Pancreas (tissue), 10 donors: ENCODE measurements around the gene ZNF691. TPM values are rescaled to one million over a fixed set of nuclear protein-coding genes. Genes with fewer than 3 reads are reported as not detected.

Experiments
- ATAC-seq, 4 donors: fragments of 200-7000 bp; cut with Tn5 transposase; one replicate each; pipeline versions ENCODE4 v1.8.0 to v1.9.1; 2020; ENCODE audit warnings: mild to moderate bottlenecking in 4 of 4, moderate library complexity in 4 of 4
- DNase-seq, 6 donors: peaks; one replicate each; pipeline ENCODE4 v3.0.0-alpha.2; 2020
- FAIRE-seq: peaks from 2 replicates; lab custom pipeline; 2012; peaks lifted over from hg19 to GRCh38; lab: Jason Lieb, UNC
- H3K27ac ChIP-seq, 4 donors: fragments of 200-600 bp; sonication (generic); 1 replicate in 3 of 4; 2 replicates in 1 of 4; pipeline versions ENCODE4 v1.5.0 to v1.8.0; 2020
- H3K27me3 ChIP-seq, 4 donors: fragments of 200-600 bp; one replicate each; pipeline ENCODE4 v1.8.0; 2021
- H3K36me3 ChIP-seq, 3 donors: fragments of 200-600 bp; sonication (generic) in 1 of 3; one replicate each; pipeline versions ENCODE4 v1.5.0 to v1.8.0; 2020 to 2021
- H3K4me1 ChIP-seq, 3 donors: fragments of 200-600 bp; one replicate each; pipeline ENCODE4 v1.8.0; 2021
- H3K4me3 ChIP-seq, 4 donors: fragments of 200-600 bp; sonication (generic) in 2 of 4; one replicate each; pipeline versions ENCODE4 v1.5.0 to v1.8.0; 2020 to 2021
- H3K9me3 ChIP-seq, 4 donors: fragments of 200-600 bp; one replicate each; pipeline ENCODE4 v1.8.0; 2021
- WGBS, 2 donors: extraction: QIAGEN DNeasy Blood & Tissue Kit; methylation state at CpG; one replicate each; pipeline ENCODE4 v1.1.7; 2013; 5-methylcytosine and 5-hydroxymethylcytosine counted together
- intact Hi-C, 3 donors: fragments of 100-400 bp; cut with DNase I; formaldehyde crosslinking; loops; one replicate each; pipeline versions ENCODE4 v1.11.1 to v1.14.2; 2022
- polyA plus RNA-seq, 2 donors: library from polyadenylated mRNA; stranded (reverse); fragments of 200-250 nt; gene quantifications; one replicate each; pipeline ENCODE4 v1.2.3, GENCODE V29; 2013
- total RNA-seq, 6 donors: library from RNA; stranded (reverse); fragmentation: NEBNext Ultra II Directional in 4 of 6; extraction: Animal tissue kit (Norgen Biotek cat#: 25700) in 4 of 6; gene quantifications; one replicate each; pipeline versions ENCODE4 v1.2.1 to v1.2.4, GENCODE V29; 2021 to 2023
- TF ChIP-seq, protein P1 (sequence below), 4 donors: fragments of 200-600 bp; sonication (generic) in 3 of 4; IDR thresholded peaks; one replicate each; pipeline versions ENCODE4 v1.5.0 to v1.8.0; 2021; ENCODE audit warnings: antibody characterized with exemption in 4 of 4
- donor health status: healthy with polysubstance abuse.
- donor health status: DM: no; HTN: no; CAD: no; lungs with moderate emphysema.
- donor health status: DM: no; HTN: no; CAD: no.
- donor health status: control.
- donor health status: control.
- donor health status: Bipolar disorder and iron deficiency.
- donor health status: DM: yes; HTN: yes; CAD: no.
- donor health status: DM: no; HTN: no; CAD: no.
- donor health status: DM: no; HTN: no; CAD: no.
- donor health status: DM: yes; HTN: yes; CAD: no.

ZNF691 gene
- total and polyA plus RNA-seq, 8 donors, result 2.9 to 11.0 (median 4.6) TPM

DNA sequence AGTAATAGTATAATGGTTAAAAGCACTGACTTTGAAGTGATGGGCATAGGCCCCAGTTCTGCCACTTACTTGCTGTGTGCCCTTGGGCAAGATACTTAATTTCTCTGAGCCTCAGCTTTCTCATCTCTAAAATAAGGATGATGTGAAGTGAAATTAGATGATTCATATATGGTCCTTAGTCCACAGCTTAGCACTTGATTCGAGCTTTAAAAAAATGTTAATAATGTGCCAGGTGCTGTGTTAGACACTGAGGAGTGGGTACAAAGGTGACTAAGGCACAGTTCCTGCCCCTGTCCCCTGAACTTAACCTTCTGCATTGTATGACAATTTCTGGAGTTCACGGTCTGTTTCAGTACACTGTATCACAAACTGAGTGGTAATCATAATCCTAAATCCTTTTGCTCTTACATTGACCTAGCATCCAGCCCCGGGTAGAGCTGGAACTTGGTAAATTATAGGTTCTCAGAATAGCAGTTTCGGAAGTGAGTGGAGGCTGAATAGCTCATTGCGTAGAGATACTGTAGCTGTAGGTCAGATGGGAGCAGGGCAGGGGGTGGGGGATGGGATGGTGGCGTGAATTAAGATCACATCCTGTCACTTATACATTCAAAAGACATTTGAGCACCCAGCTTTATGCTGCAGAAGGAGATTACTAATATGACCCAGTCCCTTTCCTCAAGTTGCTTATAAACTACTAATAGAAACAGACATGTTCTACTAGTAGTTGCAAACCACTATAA, 1.5 kb downstream of the ZNF691 start:
- Histone ChIP-seq H3K27ac (no peak overlapping the region), H3K36me3 (peaks cover 0 to 6% (median 0%) of the 10 kb centered on the region in 3 donors), H3K27me3 (no peaks in the 10 kb centered on the region), H3K4me1 (peaks cover 0 to 13% (median 8%) of the 10 kb centered on the region in 3 donors), H3K4me3 (peak overlapping the region in 1 of 4 donors; percentile 93), H3K9me3 (no peaks in the 10 kb centered on the region)
- TF ChIP-seq, protein P1, sequence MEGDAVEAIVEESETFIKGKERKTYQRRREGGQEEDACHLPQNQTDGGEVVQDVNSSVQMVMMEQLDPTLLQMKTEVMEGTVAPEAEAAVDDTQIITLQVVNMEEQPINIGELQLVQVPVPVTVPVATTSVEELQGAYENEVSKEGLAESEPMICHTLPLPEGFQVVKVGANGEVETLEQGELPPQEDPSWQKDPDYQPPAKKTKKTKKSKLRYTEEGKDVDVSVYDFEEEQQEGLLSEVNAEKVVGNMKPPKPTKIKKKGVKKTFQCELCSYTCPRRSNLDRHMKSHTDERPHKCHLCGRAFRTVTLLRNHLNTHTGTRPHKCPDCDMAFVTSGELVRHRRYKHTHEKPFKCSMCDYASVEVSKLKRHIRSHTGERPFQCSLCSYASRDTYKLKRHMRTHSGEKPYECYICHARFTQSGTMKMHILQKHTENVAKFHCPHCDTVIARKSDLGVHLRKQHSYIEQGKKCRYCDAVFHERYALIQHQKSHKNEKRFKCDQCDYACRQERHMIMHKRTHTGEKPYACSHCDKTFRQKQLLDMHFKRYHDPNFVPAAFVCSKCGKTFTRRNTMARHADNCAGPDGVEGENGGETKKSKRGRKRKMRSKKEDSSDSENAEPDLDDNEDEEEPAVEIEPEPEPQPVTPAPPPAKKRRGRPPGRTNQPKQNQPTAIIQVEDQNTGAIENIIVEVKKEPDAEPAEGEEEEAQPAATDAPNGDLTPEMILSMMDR (IDR thresholded peaks at IDR 0.05), result no peak
- no peak for DNase-seq
- ATAC-seq, result no peak
- no peak for FAIRE-seq
- WGBS, 2 donors, result 73 to 77% methylated on average over 6 of the region's 6 CpGs
- intact Hi-C loops, result no loop called here

DNA sequence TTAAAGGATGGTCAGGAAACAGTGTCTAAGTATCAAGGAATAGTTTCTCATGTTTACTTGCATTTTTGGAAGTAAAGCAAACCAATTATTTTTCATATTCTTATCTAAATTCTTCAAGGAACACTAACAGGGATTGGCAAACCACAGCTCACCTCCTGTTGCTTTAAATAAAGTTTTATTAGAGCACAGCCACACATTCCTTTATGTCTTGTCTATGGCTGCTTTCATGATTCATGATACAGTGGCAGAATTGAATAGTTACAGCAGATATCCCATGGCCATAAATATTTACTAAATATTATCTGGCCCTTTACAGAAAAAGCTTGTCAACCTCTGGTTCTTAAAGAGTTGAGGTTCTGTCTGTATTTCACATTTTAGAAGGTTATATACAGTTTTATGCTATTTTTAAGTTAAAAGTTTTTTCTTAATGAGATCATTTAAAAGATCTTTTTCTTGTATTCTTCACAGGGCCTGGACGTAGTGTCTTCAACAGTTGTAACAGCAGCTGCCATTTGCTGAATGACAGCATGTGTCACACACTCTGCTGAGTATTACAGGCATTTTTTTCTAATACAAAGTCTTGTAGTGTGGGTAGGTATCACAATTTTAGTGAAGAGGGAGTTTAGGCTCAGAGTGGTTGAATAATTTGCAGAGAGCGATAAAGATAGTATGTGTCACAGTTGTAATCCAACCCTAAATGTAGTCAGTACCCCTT, 2.6 kb downstream of the ZNF691 start:
- peaks cover 0 to 6% (median 0%) of the 10 kb centered on the region in 3 donors for H3K36me3 ChIP-seq
- intact Hi-C loops, result no loop called here
- no peak for ATAC-seq
- no peaks in the 10 kb centered on the region for H3K27me3 ChIP-seq
- H3K4me1 ChIP-seq, result peaks cover 0 to 13% (median 8%) of the 10 kb centered on the region in 3 donors
- no peak overlapping the region for H3K4me3 ChIP-seq
- no peak for FAIRE-seq
- 96% methylated on average over 2 of the region's 2 CpGs for WGBS, 2 donors
- no peak for DNase-seq
- TF ChIP-seq, protein P1 (IDR thresholded peaks at IDR 0.05), result no peak
- H3K27ac ChIP-seq, result no peak overlapping the region
- no peaks in the 10 kb centered on the region for H3K9me3 ChIP-seq

DNA sequence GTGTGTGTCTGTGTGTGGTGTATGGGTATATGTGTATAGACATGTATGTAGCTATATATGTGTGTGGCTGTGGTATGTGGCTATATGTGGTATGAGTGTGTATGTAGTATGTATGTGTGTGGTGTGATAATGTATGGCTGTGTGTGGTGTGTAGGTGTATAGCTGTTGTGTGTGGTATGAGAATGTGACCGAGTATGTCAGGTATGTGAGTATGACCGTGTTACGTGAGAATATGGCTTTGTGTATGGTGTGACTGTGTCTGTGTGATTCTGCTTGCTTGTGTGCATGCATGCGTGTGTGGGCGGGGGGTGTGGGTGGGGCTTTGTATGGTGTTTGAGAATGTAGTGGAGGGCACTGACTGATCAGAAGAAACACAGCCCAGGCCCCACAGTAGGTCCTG, 3.5 kb downstream of the ZNF691 start:
- Histone ChIP-seq H3K4me3 (no peak overlapping the region), H3K4me1 (peaks cover 0 to 13% (median 8%) of the 10 kb centered on the region in 3 donors), H3K36me3 (peaks cover 0 to 6% (median 0%) of the 10 kb centered on the region in 3 donors), H3K27ac (no peak overlapping the region), H3K27me3 (no peaks in the 10 kb centered on the region), H3K9me3 (no peaks in the 10 kb centered on the region)
- DNase-seq (no peak), ATAC-seq (no peak), FAIRE-seq (no peak)
- WGBS, 2 donors, result 96 to 100% methylated on average over 5 of the region's 5 CpGs
- TF ChIP-seq, protein P1 (IDR thresholded peaks at IDR 0.05), result no peak
- intact Hi-C loops, result no loop called here

DNA sequence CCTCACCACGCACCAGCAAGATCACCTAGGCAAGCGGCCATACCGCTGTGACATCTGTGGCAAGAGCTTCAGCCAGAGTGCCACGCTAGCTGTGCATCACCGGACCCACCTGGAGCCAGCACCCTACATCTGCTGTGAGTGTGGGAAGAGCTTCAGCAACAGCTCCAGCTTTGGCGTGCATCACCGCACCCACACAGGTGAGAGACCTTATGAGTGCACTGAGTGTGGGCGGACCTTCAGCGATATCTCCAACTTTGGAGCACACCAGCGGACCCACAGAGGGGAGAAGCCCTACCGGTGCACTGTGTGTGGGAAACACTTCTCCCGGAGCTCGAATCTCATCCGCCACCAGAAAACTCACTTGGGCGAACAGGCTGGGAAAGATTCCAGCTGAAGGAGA, 5.0 kb downstream of the ZNF691 start:
- H3K27ac ChIP-seq, result no peak overlapping the region
- 97 to 98% methylated on average over 15 of the region's 15 CpGs for WGBS, 2 donors
- H3K27me3 ChIP-seq, result no peaks in the 10 kb centered on the region
- no peak overlapping the region for H3K4me3 ChIP-seq
- peaks cover 0 to 6% (median 0%) of the 10 kb centered on the region in 3 donors for H3K36me3 ChIP-seq
- ATAC-seq (no peak), DNase-seq (no peak), FAIRE-seq (no peak)
- H3K9me3 ChIP-seq, result no peaks in the 10 kb centered on the region
- peaks cover 0 to 10% (median 8%) of the 10 kb centered on the region in 3 donors for H3K4me1 ChIP-seq
- intact Hi-C loops, result no loop called here
- TF ChIP-seq, protein P1 (IDR thresholded peaks at IDR 0.05), result no peak
